SU-DHL-6 (cell line): ENCODE data around the gene TCTA.

Experiments used
- EZH2phosphoT487 ChIP-seq: fragments of 200-600 bp; sonication (generic), shearing (Covaris generic); conservative IDR thresholded peaks from 2 replicates; pipeline ENCODE4 v1.6.1; 2018; ENCODE audit warnings: mild to moderate bottlenecking, antibody characterized with exemption, low read length, moderate library complexity, mixed read lengths
- TF ChIP-seq, protein P1 (sequence below): fragments of 200-600 bp; sonication (generic); IDR thresholded peaks from one replicate; pipeline ENCODE4 v1.5.1; 2017; ENCODE audit warnings: antibody characterized with exemption, mild to moderate bottlenecking, low read length, moderate library complexity; ENCODE audit not compliant: insufficient read depth, poor library complexity, severe bottlenecking

GRCh38 chr3:49401766-49402165 is 10.5 kb upstream of the TCTA start:
- TF ChIP-seq, protein P1, sequence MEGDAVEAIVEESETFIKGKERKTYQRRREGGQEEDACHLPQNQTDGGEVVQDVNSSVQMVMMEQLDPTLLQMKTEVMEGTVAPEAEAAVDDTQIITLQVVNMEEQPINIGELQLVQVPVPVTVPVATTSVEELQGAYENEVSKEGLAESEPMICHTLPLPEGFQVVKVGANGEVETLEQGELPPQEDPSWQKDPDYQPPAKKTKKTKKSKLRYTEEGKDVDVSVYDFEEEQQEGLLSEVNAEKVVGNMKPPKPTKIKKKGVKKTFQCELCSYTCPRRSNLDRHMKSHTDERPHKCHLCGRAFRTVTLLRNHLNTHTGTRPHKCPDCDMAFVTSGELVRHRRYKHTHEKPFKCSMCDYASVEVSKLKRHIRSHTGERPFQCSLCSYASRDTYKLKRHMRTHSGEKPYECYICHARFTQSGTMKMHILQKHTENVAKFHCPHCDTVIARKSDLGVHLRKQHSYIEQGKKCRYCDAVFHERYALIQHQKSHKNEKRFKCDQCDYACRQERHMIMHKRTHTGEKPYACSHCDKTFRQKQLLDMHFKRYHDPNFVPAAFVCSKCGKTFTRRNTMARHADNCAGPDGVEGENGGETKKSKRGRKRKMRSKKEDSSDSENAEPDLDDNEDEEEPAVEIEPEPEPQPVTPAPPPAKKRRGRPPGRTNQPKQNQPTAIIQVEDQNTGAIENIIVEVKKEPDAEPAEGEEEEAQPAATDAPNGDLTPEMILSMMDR, result no peak
- TF ChIP-seq EZH2phosphoT487, result no peak
